Stimulated activated CD8-positive, alpha-beta memory T cell treated with anti-CD3 and anti-CD28 coated beads, Interleukin-15, amount 100 ng/mL, for 48 hours (primary cell): ENCODE results near the gene PRRC2B.

Experiments used
- DNase-seq, 2 donors: peaks; one replicate each; pipeline ENCODE4 v3.0.0-alpha.2; 2020; ENCODE audit warnings: low read depth in 2 of 2

PRRC2B gene

DNA sequence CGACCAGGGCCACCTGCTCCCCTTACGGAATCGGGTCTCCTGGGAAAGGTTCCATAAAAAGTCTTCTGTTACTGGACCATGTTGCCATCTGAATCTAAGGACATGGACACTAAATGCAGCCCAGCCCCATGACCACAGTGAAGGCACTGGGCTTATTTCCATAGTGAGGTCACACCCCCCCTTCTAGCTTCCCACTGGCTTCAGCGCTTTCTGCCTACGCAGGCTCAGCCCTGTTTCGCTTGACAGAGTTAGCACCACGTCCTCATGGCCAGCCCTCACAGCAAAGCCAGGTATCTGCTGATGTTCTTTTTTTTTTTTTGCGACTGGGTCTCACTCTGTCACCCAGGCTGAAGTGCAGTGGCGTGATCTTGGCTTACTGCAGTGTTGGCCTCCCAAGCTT, 123.0 kb downstream of the PRRC2B start:
- no peak for DNase-seq

DNA sequence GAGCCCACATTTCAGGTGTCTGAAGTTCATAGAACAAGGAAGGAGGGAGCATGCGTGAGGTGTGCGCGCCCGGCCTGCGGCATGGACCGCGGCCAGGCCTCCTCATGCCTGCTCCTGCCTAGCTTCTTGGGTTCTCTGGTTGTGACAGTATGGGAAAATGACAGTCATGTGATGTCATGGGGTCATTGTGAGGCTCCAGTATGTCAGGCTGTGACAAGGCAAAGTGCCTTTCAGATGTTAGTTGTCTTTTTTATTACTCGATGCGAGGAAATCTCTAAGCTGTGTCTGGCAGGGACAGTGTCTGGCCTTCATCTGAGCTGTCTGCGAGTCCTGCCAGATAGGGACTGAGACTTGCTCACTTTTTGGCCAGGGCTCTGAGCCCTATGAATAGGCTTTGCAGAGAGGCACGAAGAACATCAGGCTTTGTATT, 123.9 kb downstream of the PRRC2B start:
- DNase-seq: no peak

DNA sequence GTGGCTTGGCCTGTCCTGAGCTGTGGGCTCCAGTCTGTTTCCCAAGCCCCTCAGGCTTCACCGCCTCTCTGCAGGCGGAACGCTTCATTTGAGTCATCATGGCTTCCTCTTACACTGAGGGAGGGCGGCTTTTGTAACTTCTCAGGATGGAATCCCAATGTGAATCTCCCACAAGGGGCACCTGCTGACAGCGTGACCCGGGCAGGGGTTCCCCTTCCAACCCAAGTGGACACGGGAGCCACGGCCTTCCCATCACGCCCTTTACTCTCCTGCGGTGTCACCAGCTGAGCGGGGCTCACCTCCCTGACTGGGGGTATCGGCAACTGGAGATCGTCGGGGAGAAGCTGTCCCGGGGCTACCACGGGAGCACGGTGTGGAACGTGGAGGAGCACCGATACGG, 124.7 kb downstream of the PRRC2B start:
- no peak for DNase-seq

- no peak for DNase-seq
These were observed 126.6 kb downstream of the PRRC2B start for GRCh38 chr9:131520503-131520902.

- DNase-seq: no peak
These were observed 127.3 kb downstream of the PRRC2B start for GRCh38 chr9:131521203-131521602.

- DNase-seq: no peak
These were observed 127.9 kb downstream of the PRRC2B start for GRCh38 chr9:131521822-131522221.

- DNase-seq: no peak
These were observed 128.6 kb downstream of the PRRC2B start for GRCh38 chr9:131522257-131523085.

- no peak for DNase-seq
These were observed 129.2 kb downstream of the PRRC2B start for GRCh38 chr9:131523086-131523388.

DNA sequence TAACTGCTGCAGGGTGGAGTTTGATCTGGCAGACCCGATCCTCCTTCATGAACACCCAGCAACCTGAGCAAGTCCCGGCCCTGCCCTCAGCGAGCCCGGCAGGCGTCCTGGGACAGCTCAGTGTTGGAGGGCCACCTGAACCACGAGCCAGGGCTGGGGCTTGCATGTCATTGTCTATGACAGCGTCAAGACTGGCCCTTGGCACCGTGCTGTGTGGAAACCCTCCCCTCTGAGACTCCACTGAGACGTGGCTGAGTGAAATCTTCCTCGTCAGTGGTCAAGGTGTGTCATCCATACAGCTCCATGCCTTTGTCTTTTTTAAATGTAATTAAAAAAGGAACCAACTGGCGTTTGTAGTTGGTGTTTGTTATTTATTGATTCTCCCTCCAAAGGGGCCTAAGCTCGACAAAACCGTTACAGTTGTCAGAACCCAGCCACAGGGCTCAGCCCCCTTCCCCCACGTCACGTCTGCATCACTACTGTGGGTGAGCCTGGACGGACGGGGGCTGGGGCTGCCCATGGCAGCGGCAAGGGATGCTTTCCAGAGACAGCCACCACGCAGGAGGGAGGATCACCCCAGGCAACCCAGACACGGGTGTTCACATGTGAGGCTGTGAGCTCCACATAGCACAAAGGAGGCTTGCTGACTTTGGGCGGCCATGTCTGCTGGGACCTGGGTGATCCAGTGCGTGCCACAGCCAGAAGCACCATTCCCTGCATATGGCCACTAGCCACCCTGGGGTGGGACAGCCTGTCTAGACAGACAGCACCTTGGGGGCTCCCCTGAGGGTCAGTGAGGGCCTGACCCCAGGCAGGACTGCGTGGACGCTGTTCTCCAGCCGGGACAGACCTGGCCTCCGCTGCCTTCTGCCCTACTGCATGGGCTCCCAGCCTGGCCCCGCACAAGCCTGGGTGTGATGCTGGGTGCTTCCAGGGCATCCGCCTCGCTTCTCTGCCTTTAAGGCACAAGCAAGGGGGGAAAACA, 129.9 kb downstream of the PRRC2B start:
- no peak for DNase-seq

- no peak for DNase-seq
These were observed 130.9 kb downstream of the PRRC2B start for GRCh38 chr9:131524665-131525315.

- no peak for DNase-seq
These were observed 132.0 kb downstream of the PRRC2B start for GRCh38 chr9:131525643-131526565.

DNA sequence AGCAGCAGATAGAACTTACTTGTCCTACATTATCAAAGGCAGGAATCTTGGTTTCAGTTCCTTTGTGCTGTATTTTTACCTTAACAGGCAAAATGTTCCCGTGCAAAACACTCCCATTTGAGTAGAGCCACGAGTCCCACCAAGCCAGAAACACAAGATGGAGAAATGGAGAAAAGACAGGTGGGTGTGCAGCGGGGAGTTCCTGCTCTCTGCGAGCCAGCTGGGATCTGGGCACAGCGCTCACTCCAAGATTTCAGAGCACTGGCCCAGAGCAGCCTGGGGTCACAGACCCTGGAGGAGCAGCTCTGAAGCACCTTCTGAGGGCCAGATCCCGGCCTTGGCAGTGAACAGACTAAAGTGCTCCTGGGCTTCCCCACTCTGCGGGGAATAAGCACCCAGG, 134.3 kb downstream of the PRRC2B start:
- no peak for DNase-seq

GRCh38 chr9:131528886-131529505, 135.1 kb downstream of the PRRC2B start:
- no peak for DNase-seq

DNA sequence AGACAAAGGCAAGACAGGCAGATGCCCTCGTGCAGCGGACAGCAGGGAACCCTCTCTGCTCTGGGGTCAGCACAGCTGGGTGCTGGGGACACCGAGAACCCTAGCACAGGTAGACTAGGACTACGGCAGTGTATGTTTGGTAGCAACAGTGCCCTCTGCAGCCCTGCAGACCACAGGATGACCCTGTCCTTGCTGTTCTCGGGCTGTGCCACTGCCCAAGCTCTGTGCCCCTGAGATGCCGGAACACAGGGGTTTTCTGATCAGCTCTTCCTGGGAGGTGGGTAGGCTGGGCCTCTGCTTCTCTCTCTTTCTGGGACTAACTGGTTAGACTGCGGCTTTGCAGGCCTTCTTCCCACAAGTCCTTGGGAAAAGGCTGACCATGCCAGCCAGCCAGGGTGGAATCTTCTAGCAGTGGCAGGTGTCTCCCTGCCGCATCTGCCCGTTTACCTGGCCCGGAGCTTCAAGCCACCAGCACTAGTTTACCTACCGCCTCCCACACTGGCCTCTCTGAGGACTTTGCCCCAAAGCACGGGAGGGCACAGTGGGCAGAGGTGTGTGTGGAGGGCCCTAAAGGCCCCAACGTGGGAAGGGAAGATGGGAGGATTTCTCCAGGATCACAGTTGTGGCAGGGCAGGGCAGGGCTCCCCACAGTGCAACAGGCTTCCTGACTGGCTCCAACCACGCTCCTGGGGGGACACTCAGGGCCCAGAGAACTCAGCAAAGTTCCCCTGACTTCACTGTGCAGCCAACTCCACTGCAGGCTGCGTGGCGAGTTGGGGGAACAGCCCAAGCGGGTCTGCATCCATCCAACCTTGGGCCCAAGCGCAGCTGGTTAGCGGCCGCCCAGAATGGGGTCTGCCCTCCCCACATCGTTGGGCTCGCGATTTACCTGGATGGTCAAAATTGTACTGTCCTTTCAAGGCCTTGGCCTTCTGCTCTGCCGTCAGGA, 136.0 kb downstream of the PRRC2B start:
- no peak for DNase-seq

DNA sequence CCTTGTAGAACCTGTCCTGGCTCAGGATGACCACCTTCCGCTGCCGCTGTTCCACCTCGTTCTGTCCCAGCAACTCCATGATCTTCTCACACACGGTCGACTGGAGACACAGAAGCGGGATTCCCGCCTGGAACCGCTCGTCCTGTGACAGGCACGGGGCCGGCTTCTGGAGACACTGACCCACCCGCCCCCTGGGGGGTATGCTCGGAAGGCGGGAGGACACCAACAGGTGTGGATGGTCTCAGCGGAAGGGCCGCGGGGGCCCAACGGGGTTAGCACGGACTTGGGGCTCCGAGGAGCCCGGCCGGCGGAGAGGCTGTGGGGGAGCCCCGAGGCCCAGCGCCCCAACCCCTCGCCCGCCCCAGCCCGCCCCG, 136.6 kb downstream of the PRRC2B start:
- no peak for DNase-seq

DNA sequence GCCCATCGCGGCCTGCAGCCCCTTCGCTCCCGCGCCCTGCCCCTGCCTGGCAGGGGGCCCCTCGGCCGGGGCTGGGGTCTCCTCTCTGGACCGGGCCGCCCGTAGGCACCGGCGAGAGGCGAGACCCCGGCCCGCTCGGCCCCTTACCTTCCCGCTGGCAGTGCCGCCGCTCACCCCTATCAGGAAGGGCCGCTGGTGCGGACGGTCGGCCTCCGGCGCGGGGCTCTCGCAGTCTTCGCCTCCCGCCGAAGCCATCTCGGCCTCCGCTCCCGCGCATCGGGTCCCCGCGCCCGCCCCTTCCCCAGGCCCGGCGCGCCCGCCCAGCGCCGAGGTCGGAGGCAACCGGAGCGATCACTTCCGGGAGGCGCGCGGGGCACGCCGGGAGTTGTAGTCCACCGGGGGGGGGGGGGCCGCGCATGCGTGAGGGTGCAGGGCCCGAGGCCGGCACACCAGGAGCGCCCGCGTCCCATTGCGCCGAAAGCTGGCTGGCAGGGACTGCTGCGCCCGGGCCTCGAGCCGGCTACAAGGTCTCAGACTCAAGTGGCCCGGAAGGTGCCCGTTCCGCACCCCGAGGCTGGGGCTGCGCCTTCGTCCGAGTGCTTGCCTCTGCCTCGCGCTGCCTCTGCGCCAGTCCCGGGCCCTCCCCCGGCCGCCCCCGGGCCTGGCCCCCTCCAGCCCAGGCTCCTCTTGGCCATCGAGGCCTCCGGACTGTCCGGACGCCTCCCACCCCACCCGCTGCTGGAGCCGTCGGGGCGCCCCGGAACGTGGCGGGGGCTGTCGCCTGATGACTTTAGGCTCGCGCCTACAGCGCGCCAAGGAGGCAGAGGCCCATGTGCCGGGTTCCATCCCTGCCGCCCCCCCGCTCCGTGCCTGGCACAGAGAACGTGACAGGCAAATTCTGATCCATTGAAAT, 137.3 kb downstream of the PRRC2B start, which contains the start of gene UCK1:
Gene UCK1, minus strand, starts transcription at position 344 of the 913 bp plus-strand sequence. Its CDS starts 89 bp downstream, at position 255.
- DNase-seq: peak; percentile 59 to 65

- no peak for DNase-seq
These were observed 140.9 kb downstream of the PRRC2B start for GRCh38 chr9:131534721-131535237.

- DNase-seq: no peak
These were observed 144.1 kb downstream of the PRRC2B start for GRCh38 chr9:131537946-131538345.
